Lung (tissue), 12 donors: ENCODE results near the gene SPPL2C. TPM values are rescaled to one million over a fixed set of nuclear protein-coding genes. Genes with fewer than 3 reads are reported as not detected.

ENCODE experiments used
- ATAC-seq: fragments of 200-7000 bp; cut with Tn5 transposase; one replicate; pipeline ENCODE4 v1.9.1; 2020; ENCODE audit warnings: moderate number of reproducible peaks; ENCODE audit not compliant: insufficient read depth, low FRiP score
- DNase-seq, 3 donors: peaks; one replicate each; pipeline ENCODE4 v3.0.0-alpha.2; 2013 to 2017
- H3K27ac ChIP-seq, 2 donors: one replicate each; pipeline ENCODE4 v1.5.1; 2013; ENCODE audit warnings: mild to moderate bottlenecking in 2 of 2, moderate library complexity in 2 of 2, control low read depth in 1 of 2, inconsistent platforms in 1 of 2, low read depth in 1 of 2, low read length in 1 of 2
- H3K27me3 ChIP-seq, 3 donors: one replicate each; pipeline ENCODE4 v1.5.1; 2013; ENCODE audit warnings: low read length in 2 of 3; ENCODE audit not compliant: control insufficient read depth in 3 of 3, insufficient read depth in 3 of 3
- H3K36me3 ChIP-seq, 4 donors: one replicate each; pipeline ENCODE4 v1.5.1; 2013; ENCODE audit warnings: low read length in 4 of 4, mild to moderate bottlenecking in 1 of 4, moderate library complexity in 1 of 4; ENCODE audit not compliant: control insufficient read depth in 4 of 4, insufficient read depth in 4 of 4
- H3K4me1 ChIP-seq, 5 donors: one replicate each; pipeline ENCODE4 v1.5.1; 2013; ENCODE audit warnings: low read length in 5 of 5, mild to moderate bottlenecking in 2 of 5, moderate library complexity in 1 of 5; ENCODE audit not compliant: control insufficient read depth in 5 of 5, insufficient read depth in 5 of 5
- H3K4me3 ChIP-seq: one replicate; pipeline ENCODE4 v1.5.1; 2013; ENCODE audit warnings: mild to moderate bottlenecking, control low read depth, moderate library complexity
- H3K9ac ChIP-seq, 2 donors: one replicate each; pipeline ENCODE4 v1.5.1; 2013; ENCODE audit warnings: low read length in 2 of 2, control low read depth in 1 of 2; ENCODE audit not compliant: insufficient read depth in 1 of 2
- H3K9me3 ChIP-seq, 4 donors: one replicate each; pipeline ENCODE4 v1.5.1; 2013; ENCODE audit warnings: low read length in 3 of 4, mild to moderate bottlenecking in 1 of 4, moderate library complexity in 1 of 4; ENCODE audit not compliant: control insufficient read depth in 4 of 4, insufficient read depth in 3 of 4
- CTCF ChIP-seq: IDR thresholded peaks from 2 replicates; pipeline ENCODE4 v1.5.1; 2012; ENCODE audit warnings: mild to moderate bottlenecking; ENCODE audit errors: control extremely low read depth, extremely low read depth
- WGBS, 2 donors: extraction: QIAGEN DNeasy Blood & Tissue Kit; methylation state at CpG; one replicate each; pipeline ENCODE4 v1.1.7; 2013; 5-methylcytosine and 5-hydroxymethylcytosine counted together
- polyA plus RNA-seq, 2 donors: library from polyadenylated mRNA; stranded (reverse); fragments of 200-250 nt; gene quantifications; one replicate each; pipeline ENCODE4 v1.2.1, GENCODE V29; 2013
- total RNA-seq, 2 donors: library from RNA; depleted of rRNA in 1 of 2; stranded (reverse); fragments of >200 nt in 1 of 2; gene quantifications; one replicate each; pipeline ENCODE4 v1.2.1, GENCODE V29; 2014 to 2021
- donor health status: control.
- donor health status: control.
- donor health status: Bipolar disorder and iron deficiency.
- donor health status: healthy.
- donor health status: DM: yes; HTN: yes; CAD: no.

Gene SPPL2C
- total and polyA plus RNA-seq, 4 donors = not detected

- Histone ChIP-seq H3K9me3 (no peaks in the 10 kb centered on the region), H3K4me3 (no peak overlapping the region), H3K27me3 (peaks cover 4 to 6% (median 5%) of the 10 kb centered on the region in 3 donors), H3K4me1 (no peaks in the 10 kb centered on the region), H3K27ac (no peak overlapping the region), H3K36me3 (no peaks in the 10 kb centered on the region), H3K9ac (no peak overlapping the region)
- WGBS, 2 donors = 62 to 72% methylated on average over 8 of the region's 8 CpGs
- TF ChIP-seq CTCF = no peak
- DNase-seq = no peak
- no peak for ATAC-seq
Measured at GRCh38 chr17:45867702-45868101, 23.0 kb downstream of the SPPL2C start.

GRCh38 chr17:45868276-45868675 lies 23.6 kb downstream of the SPPL2C start:
- no peaks in the 10 kb centered on the region for H3K4me1 ChIP-seq
- ATAC-seq (no peak), DNase-seq (no peak)
- peaks cover 0 to 6% (median 5%) of the 10 kb centered on the region in 3 donors for H3K27me3 ChIP-seq
- H3K9ac ChIP-seq = no peak overlapping the region
- H3K4me3 ChIP-seq = no peak overlapping the region
- no peak for TF ChIP-seq CTCF
- H3K27ac ChIP-seq = no peak overlapping the region
- no peaks in the 10 kb centered on the region for H3K9me3 ChIP-seq
- H3K36me3 ChIP-seq = no peaks in the 10 kb centered on the region
- WGBS, 2 donors = 50 to 55% methylated on average over 5 of the region's 5 CpGs

GRCh38 chr17:45869676-45870341 lies 25.1 kb downstream of the SPPL2C start:
- Histone ChIP-seq H3K4me3 (no peak overlapping the region), H3K9ac (no peak overlapping the region), H3K9me3 (no peaks in the 10 kb centered on the region), H3K27me3 (peaks cover 0 to 3% (median 2%) of the 10 kb centered on the region in 3 donors), H3K4me1 (no peaks in the 10 kb centered on the region), H3K36me3 (no peaks in the 10 kb centered on the region), H3K27ac (no peak overlapping the region)
- ATAC-seq (no peak), DNase-seq (no peak)
- WGBS, 2 donors = 63 to 74% methylated on average over 14 of the region's 14 CpGs
- no peak for TF ChIP-seq CTCF
